ENCODE data around the gene CEPT1. TPM values are rescaled to one million over a fixed set of nuclear protein-coding genes. Genes with fewer than 3 reads are reported as not detected.
A peak's percentile ranks its signal among the peaks of the same experiment; 100 is the strongest.

Gene CEPT1
- total and polyA plus RNA-seq, 2 of the 13 experiments (the other 11 are each of a cell fraction or from before 2014, with no cell fraction given) = 35.7 to 48.2 TPM

GRCh38 chr1:111110197-111110899, 29.7 kb upstream of the CEPT1 start (continued):
- TF ChIP-seq ZSCAN12 (CRISPR knock-in tag; IDR thresholded peaks at IDR 0.05) (no peak), ZNF468 (CRISPR knock-in tag; IDR thresholded peaks at IDR 0.05) (no peak), MLLT10 (CRISPR knock-in tag; IDR thresholded peaks at IDR 0.05) (no peak), ATF5 (CRISPR knock-in tag; IDR thresholded peaks at IDR 0.05; ENCODE audit: low read depth) (no peak), KMT2A (CRISPR knock-in tag; IDR thresholded peaks at IDR 0.05) (no peak), ZNF12 (CRISPR knock-in tag; IDR thresholded peaks at IDR 0.05) (peak; percentile 47; the same call in 1 of the 2 replicates), ZZZ3 (CRISPR knock-in tag; IDR thresholded peaks at IDR 0.05; ENCODE audit: borderline replicate concordance) (no peak), ZNF160 (CRISPR knock-in tag; IDR thresholded peaks at IDR 0.05) (no peak), ZNF260 (CRISPR knock-in tag; IDR thresholded peaks at IDR 0.05; ENCODE audit: borderline replicate concordance, low read depth) (no peak), SNAPC4 (CRISPR knock-in tag; IDR thresholded peaks at IDR 0.05) (no peak), RAD51 (IDR thresholded peaks at IDR 0.05; ENCODE audit: borderline replicate concordance) (no peak), HDAC1 (CRISPR knock-in tag; IDR thresholded peaks at IDR 0.05) (no peak), ONECUT2 (CRISPR knock-in tag; IDR thresholded peaks at IDR 0.05) (no peak), GATAD1 (CRISPR knock-in tag; IDR thresholded peaks at IDR 0.05) (no peak), ESRRA (CRISPR knock-in tag; IDR thresholded peaks at IDR 0.05; ENCODE audit: low read depth) (no peak), NFIB (CRISPR knock-in tag; IDR thresholded peaks at IDR 0.05; ENCODE audit: borderline replicate concordance) (no peak)

All from HepG2 (cell line).